Fibroblast of lung (primary cell): ENCODE results near the gene MYO7A.

ENCODE experiments used
- CTCF ChIP-seq, 2 donors: IDR thresholded peaks in 1 of 2; conservative IDR thresholded peaks in 1 of 2; 1 replicate in 1 of 2; 2 replicates in 1 of 2; pipeline ENCODE4 v1.5.1; 2011 to 2012; ENCODE audit warnings: low read length in 2 of 2, control low read depth in 1 of 2, inconsistent platforms in 1 of 2, low read depth in 1 of 2, mild to moderate bottlenecking in 1 of 2
- EZH2 ChIP-seq: IDR thresholded peaks from 2 replicates; pipeline ENCODE4 v1.5.1; 2012; ENCODE audit warnings: low read length, control low read depth, mild to moderate bottlenecking; ENCODE audit errors: missing control alignments

- no peak for TF ChIP-seq EZH2
- TF ChIP-seq CTCF (conservative IDR thresholded peaks at IDR 0.05 in 1 of 2, IDR thresholded peaks at IDR 0.05 in 1 of 2; ENCODE audit: low read depth in 1 of 2, low read length in 2 of 2) = no peak
These were observed 85.8 kb downstream of the MYO7A start for GRCh38 chr11:77213589-77214428.
